ENCODE results near the gene ENGASE.
A peak's percentile ranks its signal among the peaks of the same experiment; 100 is the strongest.
"Not testable (repeated sequence)": the region's sequence is repeated elsewhere in the genome, so short reads cannot be mapped to it uniquely, and the experiment has no call there.

The ENGASE gene, protein sequence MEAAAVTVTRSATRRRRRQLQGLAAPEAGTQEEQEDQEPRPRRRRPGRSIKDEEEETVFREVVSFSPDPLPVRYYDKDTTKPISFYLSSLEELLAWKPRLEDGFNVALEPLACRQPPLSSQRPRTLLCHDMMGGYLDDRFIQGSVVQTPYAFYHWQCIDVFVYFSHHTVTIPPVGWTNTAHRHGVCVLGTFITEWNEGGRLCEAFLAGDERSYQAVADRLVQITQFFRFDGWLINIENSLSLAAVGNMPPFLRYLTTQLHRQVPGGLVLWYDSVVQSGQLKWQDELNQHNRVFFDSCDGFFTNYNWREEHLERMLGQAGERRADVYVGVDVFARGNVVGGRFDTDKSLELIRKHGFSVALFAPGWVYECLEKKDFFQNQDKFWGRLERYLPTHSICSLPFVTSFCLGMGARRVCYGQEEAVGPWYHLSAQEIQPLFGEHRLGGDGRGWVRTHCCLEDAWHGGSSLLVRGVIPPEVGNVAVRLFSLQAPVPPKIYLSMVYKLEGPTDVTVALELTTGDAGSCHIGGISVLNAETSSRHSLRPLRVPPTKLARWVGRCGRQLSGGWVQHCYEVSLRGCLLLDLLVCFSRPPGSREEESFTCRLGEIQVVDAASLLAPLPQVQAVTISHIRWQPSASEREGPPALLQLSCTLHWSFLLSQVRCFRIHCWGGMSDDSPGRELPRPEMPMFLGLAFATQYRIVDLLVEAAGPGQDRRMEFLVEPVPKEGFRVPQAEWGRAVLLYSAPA

GRCh38 chr17:79074649-79075445, at the start of gene ENGASE:
Gene ENGASE (plus strand): TSS chr17:79074824. CDS start chr17:79074945, 121 bp downstream.
- Mint-ChIP-seq H3K36me3 (ENCODE audit: low read depth) (peaks cover 5% of the 10 kb centered on the region), H3K4me3 (peak within 1 kb of the TSS; percentile 90), H3K9me3 (no peaks in the 10 kb centered on the region), H3K4me1 (ENCODE audit: low read depth) (peaks cover 9% of the 10 kb centered on the region), H3K27ac (peak within 1 kb of the TSS; percentile 81), H3K27me3 (ENCODE audit: low read depth) (peaks cover 4% of the 10 kb centered on the region)

- H3K9me3 Mint-ChIP-seq: no peaks in the 10 kb centered on the region
- H3K27me3 Mint-ChIP-seq (ENCODE audit: low read depth): peaks cover 71% of the 10 kb centered on the region
- no peaks in the 10 kb centered on the region for H3K36me3 Mint-ChIP-seq (ENCODE audit: low read depth)
- peaks cover 3% of the 10 kb centered on the region for H3K4me1 Mint-ChIP-seq (ENCODE audit: low read depth)
- H3K4me3 Mint-ChIP-seq: peak overlapping the region; percentile 31
- no peak overlapping the region for H3K27ac Mint-ChIP-seq
These were observed 49.5 kb upstream of the ENGASE start for GRCh38 chr17:79024901-79025737.

DNA sequence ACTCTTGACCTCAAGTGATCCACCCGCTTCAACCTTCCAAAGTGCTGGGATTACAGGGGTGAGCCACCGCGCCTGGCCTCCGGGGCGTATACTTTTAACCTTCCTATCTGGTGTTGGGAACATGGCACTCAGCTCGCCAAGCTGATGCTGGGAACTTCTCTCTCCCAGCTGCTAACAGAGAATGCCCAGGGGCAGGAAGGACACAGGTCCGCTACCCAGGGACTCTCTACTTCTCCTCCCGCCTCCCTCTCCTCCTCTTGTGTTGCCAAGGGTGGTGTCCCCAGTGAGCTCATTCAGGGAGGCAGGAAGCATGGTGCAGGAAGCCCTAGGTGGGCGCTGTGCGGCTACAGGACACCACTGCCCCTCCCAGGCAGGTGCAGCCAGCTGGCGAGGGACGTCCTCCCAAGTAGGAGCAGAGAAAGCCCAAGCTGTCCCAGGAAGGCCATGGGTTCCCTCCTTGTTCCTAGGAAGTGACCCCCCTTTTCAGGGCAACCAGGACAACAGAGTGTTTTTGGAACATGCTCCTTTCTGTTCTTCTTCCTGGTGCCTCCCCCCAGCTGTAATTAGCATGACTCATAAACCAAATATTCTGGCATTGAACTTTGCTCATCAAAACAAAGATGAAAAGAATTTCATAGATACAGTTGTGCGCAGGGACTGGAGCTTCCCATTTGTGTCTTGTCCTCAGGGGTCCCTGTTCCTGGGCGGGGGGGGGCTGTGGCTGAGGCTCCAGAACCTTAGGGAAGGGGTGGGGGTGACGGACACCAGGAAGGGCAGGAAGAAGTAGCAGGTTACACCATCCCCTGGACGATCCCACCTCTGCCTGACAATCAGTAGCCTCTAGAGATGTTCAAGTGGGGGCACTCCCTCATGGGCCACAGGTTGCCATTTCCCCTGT, 48.0 kb upstream of the ENGASE start:
- H3K4me3 Mint-ChIP-seq: no peak overlapping the region
- H3K27ac Mint-ChIP-seq: no peak overlapping the region
- peaks cover 61% of the 10 kb centered on the region for H3K27me3 Mint-ChIP-seq (ENCODE audit: low read depth)

GRCh38 chr17:79027274-79027924, 47.2 kb upstream of the ENGASE start:
- Mint-ChIP-seq H3K36me3 (ENCODE audit: low read depth) (no peaks in the 10 kb centered on the region), H3K27ac (no peak overlapping the region), H3K4me1 (ENCODE audit: low read depth) (peaks cover 3% of the 10 kb centered on the region), H3K9me3 (no peaks in the 10 kb centered on the region), H3K4me3 (no peak overlapping the region), H3K27me3 (ENCODE audit: low read depth) (peaks cover 61% of the 10 kb centered on the region)

More for the DNA sequence above, 48.0 kb upstream of the ENGASE start:
- Mint-ChIP-seq H3K9me3 (no peaks in the 10 kb centered on the region), H3K4me1 (ENCODE audit: low read depth) (peaks cover 3% of the 10 kb centered on the region), H3K36me3 (ENCODE audit: low read depth) (no peaks in the 10 kb centered on the region)

GRCh38 chr17:79027925-79028491, 46.6 kb upstream of the ENGASE start:
- H3K9me3 Mint-ChIP-seq: no peaks in the 10 kb centered on the region

DNA sequence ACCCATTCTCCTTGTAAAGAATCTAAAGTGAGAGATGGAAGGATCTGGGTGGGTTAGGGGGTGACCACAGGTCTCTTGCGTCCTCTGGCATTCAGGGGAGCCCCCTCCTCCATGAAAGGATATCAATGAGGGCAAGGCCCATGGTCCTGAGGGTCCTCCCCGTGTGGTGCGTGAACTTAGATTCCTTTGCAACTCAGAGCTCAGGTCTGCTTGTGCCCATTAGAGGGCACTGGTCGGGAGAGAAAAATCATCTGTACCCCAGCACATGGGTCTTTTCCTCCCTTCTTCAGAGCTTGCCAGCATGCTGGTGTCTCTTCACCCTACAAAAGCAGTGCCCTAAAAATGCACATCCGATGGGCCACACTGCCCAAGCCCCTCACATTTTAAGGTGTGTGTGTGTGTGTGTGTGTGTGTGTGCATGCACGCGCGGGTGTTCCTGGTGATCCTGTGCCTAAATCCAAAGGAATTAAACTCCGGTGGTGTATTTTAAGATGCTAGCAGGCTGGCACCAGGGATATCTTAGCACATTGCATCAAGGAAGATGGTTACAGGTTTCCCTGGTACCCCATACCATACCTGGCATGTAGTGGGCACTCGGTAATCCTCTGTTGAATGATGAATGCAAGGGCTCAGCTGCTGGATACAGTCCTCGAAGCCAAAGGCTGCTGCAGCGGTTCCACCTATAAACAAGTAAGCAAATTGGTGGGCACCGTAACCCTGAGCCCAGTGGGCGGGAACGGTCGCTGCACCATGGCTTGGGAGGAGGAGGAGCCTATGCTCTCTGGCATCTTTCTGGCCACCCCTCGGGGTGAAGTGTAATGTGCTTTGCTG, 45.9 kb upstream of the ENGASE start:
- Mint-ChIP-seq H3K4me1 (ENCODE audit: low read depth) (peaks cover 3% of the 10 kb centered on the region), H3K27me3 (ENCODE audit: low read depth) (peaks cover 50% of the 10 kb centered on the region), H3K27ac (no peak overlapping the region), H3K4me3 (no peak overlapping the region), H3K36me3 (ENCODE audit: low read depth) (no peaks in the 10 kb centered on the region), H3K9me3 (no peaks in the 10 kb centered on the region)

More at GRCh38 chr17:79027925-79028491, 46.6 kb upstream of the ENGASE start:
- Mint-ChIP-seq H3K36me3 (ENCODE audit: low read depth) (no peaks in the 10 kb centered on the region), H3K27me3 (ENCODE audit: low read depth) (peaks cover 57% of the 10 kb centered on the region), H3K4me1 (ENCODE audit: low read depth) (peaks cover 3% of the 10 kb centered on the region), H3K4me3 (no peak overlapping the region), H3K27ac (no peak overlapping the region)

GRCh38 chr17:79029327-79030009, 45.2 kb upstream of the ENGASE start:
- Mint-ChIP-seq H3K4me3 (no peak overlapping the region), H3K4me1 (ENCODE audit: low read depth) (no peaks in the 10 kb centered on the region), H3K27ac (no peak overlapping the region), H3K27me3 (ENCODE audit: low read depth) (peaks cover 43% of the 10 kb centered on the region), H3K9me3 (no peaks in the 10 kb centered on the region), H3K36me3 (ENCODE audit: low read depth) (no peaks in the 10 kb centered on the region)

DNA sequence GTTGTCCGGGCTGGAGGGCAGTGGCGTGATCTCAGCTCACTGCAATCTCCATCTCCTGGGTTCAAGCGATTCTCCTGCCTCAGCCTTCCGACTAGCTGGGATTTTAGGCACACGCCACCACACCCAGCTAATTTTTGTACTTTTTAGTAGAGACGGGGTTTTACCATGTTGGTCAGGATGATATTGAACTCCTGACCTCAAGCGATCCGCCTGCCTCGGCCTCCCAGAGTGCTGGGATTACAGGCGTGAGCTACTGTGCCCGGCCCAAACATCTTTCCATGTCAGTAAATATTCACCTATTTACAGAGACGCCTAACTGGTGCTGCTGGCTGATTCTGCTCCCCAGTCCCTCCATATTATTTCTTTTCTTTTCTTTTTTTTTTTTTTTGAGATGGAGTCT, 44.0 kb upstream of the ENGASE start:
- H3K27ac Mint-ChIP-seq; H3K4me3 Mint-ChIP-seq; H3K36me3 Mint-ChIP-seq (ENCODE audit: low read depth); H3K9me3 Mint-ChIP-seq; H3K4me1 Mint-ChIP-seq (ENCODE audit: low read depth): not testable (repeated sequence)
- H3K27me3 Mint-ChIP-seq (ENCODE audit: low read depth): peaks cover 33% of the 10 kb centered on the region

- H3K27me3 Mint-ChIP-seq (ENCODE audit: low read depth): peaks cover 20% of the 10 kb centered on the region
- no peaks in the 10 kb centered on the region for H3K4me1 Mint-ChIP-seq (ENCODE audit: low read depth)
- H3K36me3 Mint-ChIP-seq (ENCODE audit: low read depth): no peaks in the 10 kb centered on the region
- no peak overlapping the region for H3K27ac Mint-ChIP-seq
- no peak overlapping the region for H3K4me3 Mint-ChIP-seq
- H3K9me3 Mint-ChIP-seq: no peaks in the 10 kb centered on the region
These were observed 42.4 kb upstream of the ENGASE start for GRCh38 chr17:79031996-79032875.

- Mint-ChIP-seq H3K36me3 (ENCODE audit: low read depth) (no peaks in the 10 kb centered on the region), H3K9me3 (no peaks in the 10 kb centered on the region), H3K4me1 (ENCODE audit: low read depth) (no peaks in the 10 kb centered on the region), H3K27me3 (ENCODE audit: low read depth) (peaks cover 14% of the 10 kb centered on the region), H3K4me3 (no peak overlapping the region), H3K27ac (no peak overlapping the region)
These were observed 41.5 kb upstream of the ENGASE start for GRCh38 chr17:79033046-79033616.

Data from T-helper 1 cell treated with Interleukin-12 subunit alpha and Interleukin-12 subunit beta and Interleukin-4 antibody, amounts not matched to agents 30 μg/mL and 1 μg/mL, for 36 hours (primary cell).